Chondrocyte (in vitro differentiated cells): ENCODE data around the gene CRLF3. TPM values are rescaled to one million over a fixed set of nuclear protein-coding genes. Genes with fewer than 3 reads are reported as not detected.

ENCODE experiments used
- DNase-seq: peaks from one replicate; pipeline ENCODE4 v3.0.0; 2021; ENCODE audit warnings: mixed read lengths, low spot score
- H3K27ac Mint-ChIP-seq: one replicate; pipeline ENCODE4 v1.8.0; 2021; ENCODE audit warnings: mild to moderate bottlenecking, moderate library complexity, mixed read lengths; ENCODE audit not compliant: unreplicated experiment
- H3K27me3 Mint-ChIP-seq: 2 replicates; pipeline ENCODE4 v1.8.0; 2021; ENCODE audit warnings: low read depth, mixed read lengths
- H3K36me3 Mint-ChIP-seq: 2 replicates; pipeline ENCODE4 v1.8.0; 2021; ENCODE audit warnings: low read depth, mixed read lengths
- H3K4me1 Mint-ChIP-seq: 2 replicates; pipeline ENCODE4 v1.8.0; 2021; ENCODE audit warnings: low read depth, mild to moderate bottlenecking, mixed read lengths
- H3K4me3 Mint-ChIP-seq: one replicate; pipeline ENCODE4 v1.8.0; 2021; ENCODE audit warnings: mild to moderate bottlenecking, moderate library complexity, mixed read lengths; ENCODE audit not compliant: unreplicated experiment
- H3K9me3 Mint-ChIP-seq: 2 replicates; pipeline ENCODE4 v1.8.0; 2021; ENCODE audit warnings: low read depth, mixed read lengths
- total RNA-seq: library from RNA; stranded (reverse); gene quantifications from 3 replicates; pipeline ENCODE4 v1.2.1, GENCODE V29; 2021
- TF ChIP-seq, protein P1 (sequence below): fragments of 200-600 bp; sonication (generic); IDR thresholded peaks from 2 replicates; pipeline ENCODE4 v1.5.0; 2021; ENCODE audit warnings: antibody characterized with exemption, mild to moderate bottlenecking, moderate library complexity

The CRLF3 gene
- total RNA-seq, 1 donor from 2014 or later, result 7.7 TPM

DNA sequence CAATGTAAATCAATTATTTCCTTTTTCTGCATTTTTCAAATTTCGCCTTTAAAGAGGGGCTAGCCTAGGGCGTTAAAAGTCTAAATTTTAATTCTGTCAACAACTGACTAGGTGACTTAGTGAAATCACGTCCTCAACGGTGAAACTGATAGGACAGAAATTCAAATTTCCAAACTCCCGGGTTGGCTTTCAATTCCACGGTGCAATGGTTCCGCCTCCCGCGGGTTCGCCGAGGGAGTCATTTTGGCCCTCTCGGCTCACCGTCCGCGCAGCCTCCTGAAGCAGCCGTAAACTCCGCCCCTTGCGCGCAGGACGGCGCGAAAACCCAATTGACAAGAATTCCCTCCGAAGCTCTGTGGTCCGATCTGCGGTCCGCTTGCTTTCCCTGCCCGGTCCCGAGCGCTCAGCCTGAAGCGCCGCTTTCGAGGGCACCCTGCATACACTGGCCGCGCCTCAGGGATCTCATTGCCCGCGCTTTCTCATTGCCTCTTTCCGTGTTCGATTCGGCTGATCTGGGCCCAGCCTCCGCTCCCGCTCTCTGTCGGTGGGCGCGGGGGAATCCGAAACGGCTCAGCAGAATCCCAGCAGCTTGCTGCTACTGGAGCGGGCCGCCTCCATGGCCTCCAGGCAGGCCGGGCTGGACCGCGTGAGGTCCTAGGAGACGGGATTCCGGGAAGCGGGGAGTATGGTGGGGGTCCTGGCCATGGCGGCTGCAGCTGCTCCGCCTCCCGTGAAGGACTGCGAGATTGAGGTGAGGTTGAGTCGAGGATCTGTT is 7.4 kb upstream of the CRLF3 start, which contains the start of gene ATAD5:
Gene ATAD5, plus strand, starts transcription at position 304 of the 775 bp plus-strand sequence. Its CDS starts 382 bp downstream, at position 686.
- Mint-ChIP-seq H3K4me1 (peaks cover 22% of the 10 kb centered on the region), H3K27me3 (no peaks in the 10 kb centered on the region), H3K9me3 (no peaks in the 10 kb centered on the region), H3K27ac (peak within 1 kb of the TSS; percentile 87), H3K4me3 (peak within 1 kb of the TSS; percentile 90), H3K36me3 (peaks cover under 1% of the 10 kb centered on the region)
- TF ChIP-seq, protein P1, sequence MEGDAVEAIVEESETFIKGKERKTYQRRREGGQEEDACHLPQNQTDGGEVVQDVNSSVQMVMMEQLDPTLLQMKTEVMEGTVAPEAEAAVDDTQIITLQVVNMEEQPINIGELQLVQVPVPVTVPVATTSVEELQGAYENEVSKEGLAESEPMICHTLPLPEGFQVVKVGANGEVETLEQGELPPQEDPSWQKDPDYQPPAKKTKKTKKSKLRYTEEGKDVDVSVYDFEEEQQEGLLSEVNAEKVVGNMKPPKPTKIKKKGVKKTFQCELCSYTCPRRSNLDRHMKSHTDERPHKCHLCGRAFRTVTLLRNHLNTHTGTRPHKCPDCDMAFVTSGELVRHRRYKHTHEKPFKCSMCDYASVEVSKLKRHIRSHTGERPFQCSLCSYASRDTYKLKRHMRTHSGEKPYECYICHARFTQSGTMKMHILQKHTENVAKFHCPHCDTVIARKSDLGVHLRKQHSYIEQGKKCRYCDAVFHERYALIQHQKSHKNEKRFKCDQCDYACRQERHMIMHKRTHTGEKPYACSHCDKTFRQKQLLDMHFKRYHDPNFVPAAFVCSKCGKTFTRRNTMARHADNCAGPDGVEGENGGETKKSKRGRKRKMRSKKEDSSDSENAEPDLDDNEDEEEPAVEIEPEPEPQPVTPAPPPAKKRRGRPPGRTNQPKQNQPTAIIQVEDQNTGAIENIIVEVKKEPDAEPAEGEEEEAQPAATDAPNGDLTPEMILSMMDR, result no peak
- peak; percentile 95 for DNase-seq

DNA sequence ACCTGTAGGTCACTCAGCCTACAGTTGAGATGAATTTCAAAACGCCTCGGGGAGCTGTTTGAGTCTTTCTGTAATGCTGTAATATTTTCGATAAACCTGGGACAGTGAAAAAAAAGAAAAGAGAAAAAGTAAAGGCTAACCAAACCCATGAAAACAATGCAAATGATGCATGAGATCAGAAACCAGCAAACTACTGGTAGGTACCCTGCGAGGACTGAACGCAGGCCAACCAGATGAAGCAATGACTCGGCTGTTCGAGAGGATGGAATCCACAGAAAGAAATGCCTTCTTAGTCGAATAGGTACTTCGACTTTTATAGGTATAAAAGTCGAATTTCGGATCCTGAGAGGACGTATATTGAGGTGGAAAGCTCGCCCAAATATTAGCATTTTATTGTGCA is 6.8 kb upstream of the CRLF3 start:
- DNase-seq, result no peak
- H3K9me3 Mint-ChIP-seq, result no peaks in the 10 kb centered on the region

DNA sequence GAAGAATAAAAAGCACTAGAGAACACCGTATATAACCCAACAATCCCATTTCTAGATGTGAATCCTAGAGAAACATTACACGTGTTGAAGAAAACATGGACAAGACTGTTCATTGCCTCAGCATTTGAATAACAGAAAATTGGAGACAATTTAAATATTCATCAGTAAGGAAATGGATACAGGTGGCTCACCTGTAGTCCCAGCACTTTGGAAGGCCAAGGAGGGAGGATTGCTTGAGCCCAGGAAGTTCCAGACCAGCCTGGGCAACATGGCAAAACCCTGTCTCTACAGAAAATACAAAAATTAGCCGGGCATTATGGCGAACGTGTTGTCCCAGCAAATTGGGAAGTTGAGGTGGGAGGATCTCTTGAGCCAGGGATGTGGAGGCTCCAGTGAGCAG is 4.5 kb upstream of the CRLF3 start:
- no peak overlapping the region for H3K27ac Mint-ChIP-seq
- TF ChIP-seq, protein P1, result no peak
- no peaks in the 10 kb centered on the region for H3K9me3 Mint-ChIP-seq
- no peaks in the 10 kb centered on the region for H3K27me3 Mint-ChIP-seq
- H3K4me1 Mint-ChIP-seq, result peaks cover 26% of the 10 kb centered on the region
- H3K36me3 Mint-ChIP-seq, result no peaks in the 10 kb centered on the region
- H3K4me3 Mint-ChIP-seq, result no peak overlapping the region
- no peak for DNase-seq

More for the DNA sequence above, 6.8 kb upstream of the CRLF3 start:
- TF ChIP-seq, protein P1, result no peak
- H3K27me3 Mint-ChIP-seq, result no peaks in the 10 kb centered on the region
- no peaks in the 10 kb centered on the region for H3K36me3 Mint-ChIP-seq
- H3K4me1 Mint-ChIP-seq, result peaks cover 22% of the 10 kb centered on the region
- peak overlapping the region; percentile 87 for H3K27ac Mint-ChIP-seq
- peak overlapping the region; percentile 90 for H3K4me3 Mint-ChIP-seq

DNA sequence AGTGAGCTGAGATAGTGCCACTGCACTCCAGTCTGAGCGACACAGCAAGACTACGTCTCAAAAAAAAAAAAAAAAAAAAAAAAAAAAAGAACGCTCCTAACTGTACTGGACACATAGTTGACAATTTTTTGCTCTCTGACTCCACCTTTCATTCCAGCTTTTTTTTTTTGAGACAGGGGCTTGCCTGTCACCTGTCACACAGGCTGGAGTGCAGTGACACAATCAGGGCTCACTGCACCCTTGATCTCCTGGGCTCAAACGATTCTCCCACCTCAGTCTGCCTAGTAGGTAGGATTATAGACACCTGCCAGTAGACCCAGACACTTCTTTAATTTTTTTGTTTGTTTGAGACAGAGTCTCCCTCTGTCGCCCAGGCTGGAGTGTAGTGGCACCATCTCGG is 2.6 kb upstream of the CRLF3 start:
- Mint-ChIP-seq H3K27me3 (no peaks in the 10 kb centered on the region), H3K36me3 (no peaks in the 10 kb centered on the region), H3K4me3 (no peak overlapping the region), H3K9me3 (no peaks in the 10 kb centered on the region), H3K27ac (no peak overlapping the region), H3K4me1 (peaks cover 25% of the 10 kb centered on the region)
- no peak for DNase-seq
- TF ChIP-seq, protein P1, result no peak

DNA sequence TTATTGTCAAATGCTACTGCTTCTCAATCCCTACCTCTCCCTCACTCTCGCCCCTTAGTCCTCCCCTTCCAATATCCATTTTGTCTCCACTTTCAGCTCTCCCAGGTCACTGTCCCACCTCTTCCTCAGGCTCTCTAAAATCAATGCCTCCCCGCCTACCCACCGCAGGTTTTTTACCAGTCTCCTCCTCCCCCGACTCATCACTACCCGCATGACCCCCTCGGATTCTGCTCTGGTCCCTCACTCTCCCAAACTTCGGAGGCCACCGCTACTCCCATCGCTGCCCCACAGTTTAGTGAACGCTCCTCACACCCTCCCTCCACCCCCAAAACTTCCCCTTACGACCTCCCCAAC is 513 bp downstream of the CRLF3 start:
- Mint-ChIP-seq H3K27me3 (no peaks in the 10 kb centered on the region), H3K4me3 (peak overlapping the region; percentile 96), H3K9me3 (no peaks in the 10 kb centered on the region), H3K4me1 (peaks cover 27% of the 10 kb centered on the region), H3K36me3 (no peaks in the 10 kb centered on the region), H3K27ac (peak overlapping the region; percentile 90)
- no peak for DNase-seq
- TF ChIP-seq, protein P1, result no peak
